GM21367 (cell line): Measurements from ENCODE around the gene EIF3L.

Experiments
- ATAC-seq: cut with Tn5 transposase; IDR thresholded peaks from one replicate; pipeline ENCODE4 v1.9.1; 2021; ENCODE audit not compliant: unreplicated experiment

The EIF3L gene

DNA sequence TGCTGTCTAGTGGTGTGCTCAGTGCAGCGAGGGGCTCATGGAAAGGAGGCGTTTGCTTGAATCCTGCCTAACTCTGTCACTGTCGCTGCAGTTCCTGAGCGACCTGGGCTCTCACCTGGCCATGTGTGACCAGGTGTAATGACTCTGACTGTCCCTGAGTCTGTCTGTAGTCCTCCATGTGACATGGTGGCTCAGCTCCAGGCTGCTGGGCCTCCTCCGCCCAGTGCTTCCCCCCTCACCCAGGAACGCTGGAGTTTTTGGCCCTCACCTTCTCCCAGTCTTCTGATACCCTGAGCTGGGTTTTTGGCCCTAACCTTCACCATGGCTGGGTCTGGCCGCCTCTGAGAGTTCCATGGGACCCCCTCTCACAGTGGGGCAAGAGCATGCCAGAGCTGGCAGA is 77.1 kb downstream of the EIF3L start:
- no peak for ATAC-seq

- no peak for ATAC-seq
Measured at GRCh38 chr22:37926771-37927636, 77.8 kb downstream of the EIF3L start.

DNA sequence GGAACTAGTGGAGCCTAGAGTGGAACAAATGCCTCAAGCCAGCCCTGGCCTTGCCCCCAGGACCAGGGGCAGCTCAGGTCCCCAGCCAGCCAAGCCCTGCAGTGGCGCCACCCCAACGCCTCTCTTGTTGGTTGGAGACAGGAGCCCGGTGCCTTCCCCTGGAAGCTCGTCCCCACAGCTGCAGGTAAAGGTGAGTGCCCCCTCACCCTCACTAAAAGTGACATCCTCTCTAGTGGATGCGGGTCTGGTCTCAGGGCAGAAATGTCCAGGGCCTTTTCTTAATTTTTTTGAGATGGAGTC is 78.4 kb downstream of the EIF3L start:
- no peak for ATAC-seq

DNA sequence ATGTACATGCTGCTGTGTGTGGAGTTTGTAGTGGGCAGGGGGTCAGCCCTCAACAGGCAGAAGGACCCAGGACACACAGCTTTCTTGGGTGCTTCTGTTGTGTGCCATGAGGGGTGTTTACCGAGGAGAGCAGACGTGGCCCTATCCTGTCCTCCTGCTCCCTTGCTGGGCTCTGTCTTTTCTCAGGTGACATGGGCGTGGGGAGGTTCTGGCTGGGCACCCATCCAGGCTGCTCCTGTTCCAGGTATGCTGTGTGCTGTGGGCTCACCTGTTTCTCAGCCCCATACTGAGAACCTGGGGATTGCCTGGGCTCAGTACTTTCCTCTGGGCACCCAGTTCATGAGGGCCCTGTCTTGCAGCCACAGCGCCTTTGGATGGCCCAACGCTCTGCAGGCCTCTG is 80.2 kb downstream of the EIF3L start:
- no peak for ATAC-seq

DNA sequence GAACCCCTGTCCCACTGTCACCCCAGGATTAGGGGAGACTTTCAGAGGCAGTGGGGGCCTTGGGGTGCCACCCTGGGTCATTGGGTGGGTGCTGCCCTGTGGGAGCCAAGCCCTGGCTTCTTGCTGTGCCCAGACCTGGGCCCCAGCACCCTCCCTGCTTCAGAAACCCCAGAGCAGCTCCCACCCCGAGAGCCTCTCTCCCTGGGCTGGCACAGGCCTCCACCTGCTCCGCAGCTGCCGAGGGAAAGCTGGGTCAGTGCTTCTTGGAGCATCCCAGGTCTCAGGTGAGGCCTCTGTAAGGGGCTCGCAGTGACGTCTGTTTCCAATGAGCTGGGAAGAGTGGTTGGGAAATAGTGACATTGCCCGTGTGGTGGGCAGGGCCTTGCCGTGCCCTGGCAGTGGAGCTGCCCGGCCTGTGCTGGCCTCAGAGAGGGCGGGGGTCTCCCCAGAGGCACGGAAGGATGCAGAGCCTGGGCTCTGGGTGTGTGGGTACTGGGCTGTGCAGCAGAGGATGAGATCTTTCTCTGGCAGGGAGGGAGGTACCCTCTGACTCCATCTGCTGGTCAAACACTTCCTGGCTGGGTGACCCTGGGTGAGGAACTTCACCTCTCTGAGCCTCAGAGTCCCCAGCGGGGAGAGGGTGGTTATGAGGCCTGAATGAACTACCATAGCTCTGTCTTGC is 81.2 kb downstream of the EIF3L start:
- ATAC-seq = no peak

- ATAC-seq = no peak
Measured at GRCh38 chr22:37930952-37931440, 81.8 kb downstream of the EIF3L start.

DNA sequence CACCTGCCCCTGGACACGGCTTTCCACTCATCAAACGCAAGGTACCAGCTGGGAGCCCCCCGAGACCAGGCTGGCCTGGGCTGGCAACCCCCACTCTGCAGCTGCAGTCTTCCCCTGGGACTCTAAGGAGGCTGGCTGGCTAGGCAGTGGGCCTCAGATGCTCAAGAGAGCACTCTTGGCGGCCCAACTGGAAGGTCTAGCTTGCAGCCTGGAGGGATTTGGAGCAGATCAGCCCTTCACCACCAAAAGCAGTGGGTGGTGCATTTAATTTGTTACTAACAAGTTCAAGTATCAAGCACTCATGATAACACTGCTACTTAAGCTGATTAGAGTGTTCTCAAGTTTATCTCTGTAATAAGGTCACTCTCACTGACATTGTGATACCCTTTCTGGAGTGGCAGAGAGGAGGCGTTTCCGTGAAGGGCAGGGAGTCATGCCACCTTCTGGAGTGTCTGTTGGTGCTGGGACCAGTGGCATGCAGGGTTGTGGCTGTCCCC is 82.7 kb downstream of the EIF3L start:
- ATAC-seq = no peak

DNA sequence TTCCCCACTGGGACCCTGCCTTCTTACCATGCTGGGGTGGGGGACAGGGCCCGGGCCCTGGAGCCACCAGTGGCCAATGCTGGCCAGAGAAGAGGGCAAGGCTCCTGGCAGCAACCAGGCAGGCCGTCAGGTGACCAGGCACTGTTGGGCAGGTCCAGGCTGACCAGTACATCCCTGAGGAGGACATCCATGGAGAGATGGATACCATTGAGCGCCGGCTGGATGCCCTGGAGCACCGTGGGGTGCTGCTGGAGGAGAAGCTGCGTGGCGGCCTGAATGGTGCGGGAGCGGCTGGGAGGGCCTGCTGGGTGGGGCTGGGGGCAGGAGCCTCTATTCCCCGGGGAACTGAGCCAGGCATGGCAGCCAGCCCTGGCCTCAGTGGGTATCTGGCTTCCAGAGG is 83.2 kb downstream of the EIF3L start:
- no peak for ATAC-seq

DNA sequence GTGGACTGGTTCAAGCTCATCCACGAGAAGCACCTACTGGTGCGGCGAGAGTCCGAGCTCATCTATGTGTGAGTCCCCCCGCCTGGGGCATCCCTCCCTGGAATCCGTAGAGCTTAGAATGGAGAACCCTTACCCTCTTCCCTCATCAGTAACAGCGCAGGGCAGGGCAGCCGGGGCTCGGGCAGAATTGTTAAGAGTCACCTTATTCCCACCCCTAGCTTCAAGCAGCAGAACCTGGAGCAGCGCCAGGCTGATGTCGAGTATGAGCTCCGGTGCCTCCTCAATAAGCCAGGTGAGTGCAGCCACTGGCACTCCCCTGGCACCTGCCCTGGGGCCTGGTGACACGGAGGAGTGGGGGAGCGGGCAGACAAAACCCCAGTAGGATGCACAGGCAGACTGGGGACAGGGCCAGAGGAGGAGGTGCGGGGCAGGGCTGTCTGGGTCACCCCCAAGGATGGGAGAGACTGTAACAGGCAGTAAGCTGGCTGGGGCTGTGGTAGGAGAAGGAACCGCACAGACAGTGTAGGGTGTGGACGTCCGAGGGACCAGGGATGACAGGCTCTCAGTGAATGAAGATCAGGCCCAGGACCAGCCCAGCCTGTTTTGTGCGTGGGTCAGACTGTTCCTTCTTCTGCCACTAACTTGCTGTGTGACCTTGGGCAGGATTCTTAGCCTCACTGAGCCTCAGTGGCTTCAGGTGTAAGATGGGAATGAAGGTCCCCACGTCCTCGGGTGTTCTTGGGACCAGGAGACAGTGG is 83.8 kb downstream of the EIF3L start:
- no peak for ATAC-seq

- no peak for ATAC-seq
Measured at GRCh38 chr22:37933711-37934376, 84.6 kb downstream of the EIF3L start.
